Measurements from ENCODE around the gene CFAP97D1.

CFAP97D1 gene

DNA sequence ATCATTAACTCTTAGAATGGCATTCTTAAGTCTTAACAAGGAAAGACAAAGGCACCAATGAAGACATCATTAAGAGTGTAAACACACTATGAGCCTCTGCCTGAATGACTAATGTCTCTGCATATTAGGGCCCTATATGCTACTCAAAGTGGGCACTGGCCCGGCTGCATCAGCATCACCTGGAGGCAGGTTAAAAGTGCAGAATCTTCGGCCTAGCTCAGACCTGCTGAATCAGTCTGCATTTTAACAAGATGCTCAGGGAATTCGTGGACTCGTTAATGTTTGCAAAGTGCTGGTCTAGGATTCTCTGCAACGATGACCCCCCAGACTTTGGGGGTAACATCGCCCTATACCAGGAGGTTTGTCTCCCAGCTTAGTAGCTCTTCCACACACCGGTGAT is 46.0 kb downstream of the CFAP97D1 start:
- no peak for DNase-seq (ENCODE audit: low read depth, low spot score)

DNA sequence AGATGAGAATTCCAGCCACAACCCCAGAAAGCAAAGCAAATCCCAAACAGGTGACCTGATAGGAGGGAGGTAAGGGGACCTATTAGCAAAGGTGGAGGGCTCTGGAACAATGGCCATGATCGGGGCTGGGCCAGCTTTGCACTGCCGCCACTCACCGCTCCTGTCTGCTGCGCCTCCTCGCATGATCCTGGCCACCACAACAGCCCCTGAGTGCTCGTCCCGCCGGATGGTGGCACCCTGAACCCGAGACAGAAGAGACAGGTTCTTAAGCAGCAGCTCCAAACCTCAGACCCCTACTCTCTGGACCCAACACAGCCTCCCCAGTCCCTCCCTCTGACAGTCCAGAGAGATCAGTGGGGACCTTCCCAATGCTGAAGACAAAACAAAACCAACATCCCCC is 47.4 kb downstream of the CFAP97D1 start:
- DNase-seq (ENCODE audit: low read depth, low spot score) = no peak

DNA sequence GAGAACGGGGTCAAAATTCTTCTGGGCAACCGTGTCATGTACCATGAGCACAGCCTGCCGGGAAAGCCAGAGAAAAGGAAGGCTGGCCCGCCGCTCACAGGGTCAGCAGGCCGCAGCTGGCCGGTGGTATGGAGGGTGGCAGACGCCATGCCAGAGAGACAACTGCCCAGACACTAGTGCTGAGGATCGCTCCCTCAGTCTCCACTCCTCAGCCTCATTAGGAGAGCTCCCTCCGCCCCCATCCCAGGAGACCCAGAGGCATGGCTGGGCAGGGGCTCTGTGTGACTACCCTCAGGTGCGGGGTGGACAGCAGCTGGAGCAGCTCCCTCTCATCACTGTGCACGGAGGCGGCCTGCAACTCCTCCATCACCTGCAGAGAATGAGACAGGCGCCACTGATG is 49.5 kb downstream of the CFAP97D1 start:
- DNase-seq (ENCODE audit: low read depth, low spot score) = no peak

DNA sequence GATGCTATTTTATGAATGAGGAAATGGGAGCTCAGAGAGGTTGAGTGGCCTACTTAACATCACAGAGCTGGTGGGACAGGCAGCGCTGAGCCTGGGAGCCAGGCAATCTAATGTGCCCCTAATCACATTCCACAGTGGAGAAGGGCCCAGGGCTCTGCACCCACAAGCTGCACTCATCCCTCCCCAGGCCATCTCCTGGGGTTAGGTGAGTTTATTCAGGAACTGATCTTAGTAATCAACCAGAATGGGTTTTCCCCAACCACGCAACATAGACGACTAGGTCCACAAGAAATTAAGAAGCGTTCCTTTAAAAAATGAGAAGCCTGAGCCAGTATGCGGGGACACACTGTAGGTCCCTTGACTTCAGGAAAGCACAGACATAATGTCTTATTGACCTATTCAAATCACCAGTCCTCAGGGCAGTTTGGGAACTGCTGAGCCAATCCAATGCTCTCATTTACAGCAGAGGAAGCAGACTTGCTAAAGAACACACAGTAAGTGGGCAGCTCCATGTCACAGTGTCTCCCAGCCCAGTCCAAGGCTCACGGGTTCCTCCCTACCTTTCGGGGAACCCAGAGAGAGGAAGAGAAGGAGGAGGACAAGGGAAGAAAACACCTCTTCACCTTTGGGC is 50.4 kb downstream of the CFAP97D1 start:
- no peak for DNase-seq (ENCODE audit: low read depth, low spot score)

DNA sequence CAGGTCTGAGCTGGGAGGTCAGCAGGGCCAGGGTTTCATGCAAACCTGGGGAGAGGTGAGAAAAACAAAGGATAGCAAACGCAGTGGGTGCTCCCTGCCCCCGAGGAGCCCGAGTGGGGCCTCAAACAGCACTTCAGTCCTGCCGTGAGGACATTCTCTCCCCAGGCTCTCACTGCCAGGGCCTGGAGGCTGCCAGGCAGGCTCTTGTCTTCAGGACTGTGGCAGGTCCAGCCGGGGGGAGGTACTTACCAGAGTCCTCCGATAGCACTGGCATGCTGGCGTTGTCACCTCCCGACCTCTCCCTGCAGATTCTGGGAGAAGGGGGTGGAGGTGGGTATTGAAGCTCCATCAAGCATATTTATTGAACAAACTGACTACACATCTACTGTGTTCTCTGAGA is 51.4 kb downstream of the CFAP97D1 start:
- no peak for DNase-seq (ENCODE audit: low read depth, low spot score)

DNA sequence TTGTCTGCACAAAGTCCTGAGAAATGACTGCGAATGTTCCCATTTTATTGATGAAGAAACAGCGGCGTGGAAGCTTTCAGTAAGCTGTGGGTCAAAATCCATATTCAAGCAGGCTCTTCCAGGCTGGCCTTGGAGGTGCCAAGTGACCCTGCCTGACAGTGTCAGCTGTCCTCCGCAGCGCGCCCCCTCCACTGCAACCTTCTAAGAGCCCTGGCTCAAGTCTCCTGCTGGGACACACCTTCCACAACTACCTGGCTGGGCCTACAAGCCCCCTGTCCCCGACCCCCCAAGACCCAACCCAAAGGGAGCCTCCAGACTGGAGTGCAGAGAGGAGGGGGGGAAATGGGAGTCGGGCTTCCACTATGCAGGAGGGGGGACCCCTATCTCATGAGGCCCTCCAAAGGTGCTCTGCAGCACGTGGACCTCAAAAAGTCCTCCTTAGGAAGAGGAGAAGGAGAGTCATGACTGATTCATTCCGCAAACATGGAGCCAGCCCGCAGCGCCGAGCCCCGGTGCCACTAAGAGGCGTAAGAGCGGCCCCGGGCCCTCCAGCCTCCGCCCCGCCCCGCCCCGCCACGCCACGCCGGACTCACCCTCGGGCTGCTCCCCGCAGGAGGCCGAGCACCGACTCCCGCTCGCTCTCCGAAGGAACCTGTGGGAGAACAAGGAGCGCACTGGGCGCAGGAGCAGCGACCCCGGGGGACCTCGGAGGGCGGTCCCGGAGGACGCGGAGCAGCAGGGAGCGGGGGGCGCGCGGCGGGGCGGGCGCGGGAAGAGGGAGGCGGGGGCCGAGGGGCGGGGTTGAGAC is 52.1 kb downstream of the CFAP97D1 start:
- DNase-seq (ENCODE audit: low read depth, low spot score) = no peak

DNA sequence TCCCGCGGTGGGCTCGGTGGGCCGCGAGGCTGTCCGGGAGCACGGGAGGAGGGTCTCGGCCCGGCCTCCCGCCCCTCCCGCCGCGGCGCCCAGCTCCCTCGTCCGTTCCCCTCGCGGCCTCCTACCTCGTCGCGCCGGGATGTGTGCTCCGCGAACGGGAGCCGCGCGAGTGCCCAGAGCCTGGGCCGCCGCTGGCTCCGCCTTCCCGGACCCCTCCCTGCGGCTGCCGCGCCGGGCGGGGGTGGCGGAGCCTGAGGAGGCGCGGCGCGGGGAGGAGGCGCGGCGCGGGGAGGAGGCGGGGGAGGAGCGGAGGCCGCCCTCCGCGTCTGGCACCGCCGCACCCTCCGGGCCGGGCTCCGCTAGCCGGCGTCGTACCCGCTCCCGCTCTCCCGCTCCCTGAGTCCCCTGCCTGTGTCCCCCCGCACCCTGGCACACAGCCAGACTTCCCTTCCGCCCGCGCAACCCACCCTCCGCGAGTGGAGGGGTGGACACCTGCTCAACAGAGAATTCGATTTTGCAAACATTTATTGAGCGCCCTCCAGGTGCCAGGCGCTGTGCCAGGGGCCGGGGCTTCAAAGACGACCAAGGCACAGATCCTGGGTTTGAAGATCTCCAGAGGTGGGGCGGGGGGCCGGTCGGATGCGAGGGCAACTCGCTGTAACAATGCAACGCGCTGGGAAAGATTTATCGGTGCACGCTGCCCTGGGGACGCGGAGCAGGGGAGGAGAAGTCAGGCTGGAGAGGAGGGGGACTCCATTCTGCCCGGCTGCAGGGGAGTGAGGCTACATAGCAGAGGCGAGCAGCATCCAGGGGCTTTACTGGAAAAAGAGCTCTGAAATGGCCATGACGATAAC is 53.0 kb downstream of the CFAP97D1 start, which contains the start of gene MPP3:
MPP3 (minus strand) TSS at position 171 of the 854 bp plus-strand sequence. CDS start 1,240 bp downstream, outside the sequence.
- DNase-seq (ENCODE audit: low read depth, low spot score) = no peak

DNA sequence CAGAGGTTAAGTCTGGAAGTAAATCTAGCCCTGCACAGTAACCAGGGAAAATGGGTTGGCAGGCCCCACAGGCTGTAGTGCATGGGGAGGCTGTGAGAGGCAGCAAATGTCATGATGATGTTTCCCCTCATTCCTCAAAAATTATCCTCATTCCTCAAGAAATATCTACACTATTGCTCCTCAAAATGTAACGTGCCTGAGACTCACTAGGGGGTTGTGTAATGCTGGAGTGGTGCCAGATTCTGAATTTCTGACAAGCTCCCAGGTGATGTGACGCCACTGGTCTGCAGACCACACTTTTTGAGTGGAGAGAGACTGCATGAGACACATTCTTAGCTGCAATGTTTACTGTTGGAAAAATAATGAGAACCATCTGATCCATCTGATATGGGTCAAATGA is 53.9 kb downstream of the CFAP97D1 start:
- DNase-seq (ENCODE audit: low read depth, low spot score) = no peak
